Activated CD4-positive, alpha-beta T cell treated with anti-CD3 and anti-CD28 coated beads for 24 hours (primary cell): Measurements from ENCODE around the gene SPSB4.

ENCODE experiments used
- DNase-seq, 2 donors: peaks; one replicate each; pipeline ENCODE4 v3.0.0-alpha.2; 2020; ENCODE audit warnings: low read depth in 2 of 2

The SPSB4 gene

GRCh38 chr3:141055136-141055535 lies 4.0 kb downstream of the SPSB4 start:
- DNase-seq, result no peak

- DNase-seq, result no peak
Measured at GRCh38 chr3:141055536-141056445, 4.6 kb downstream of the SPSB4 start.

GRCh38 chr3:141056751-141057171 lies 5.6 kb downstream of the SPSB4 start:
- no peak for DNase-seq

GRCh38 chr3:141057436-141057835 lies 6.3 kb downstream of the SPSB4 start:
- DNase-seq, result no peak

GRCh38 chr3:141057946-141058800 lies 7.0 kb downstream of the SPSB4 start:
- DNase-seq, result no peak

GRCh38 chr3:141058996-141059395 lies 7.8 kb downstream of the SPSB4 start:
- DNase-seq, result no peak

- no peak for DNase-seq
Measured at GRCh38 chr3:141059816-141060215, 8.7 kb downstream of the SPSB4 start.

GRCh38 chr3:141060327-141060726 lies 9.2 kb downstream of the SPSB4 start:
- DNase-seq, result no peak

- no peak for DNase-seq
Measured at GRCh38 chr3:141063831-141064230, 12.7 kb downstream of the SPSB4 start.

- no peak for DNase-seq
Measured at GRCh38 chr3:141064255-141064926, 13.2 kb downstream of the SPSB4 start.

GRCh38 chr3:141065258-141065657 lies 14.1 kb downstream of the SPSB4 start:
- DNase-seq, result no peak

GRCh38 chr3:141065841-141066805 lies 15.0 kb downstream of the SPSB4 start:
- DNase-seq, result no peak

- no peak for DNase-seq
Measured at GRCh38 chr3:141067206-141067974, 16.2 kb downstream of the SPSB4 start.

- no peak for DNase-seq
Measured at GRCh38 chr3:141070229-141070628, 19.1 kb downstream of the SPSB4 start.

- no peak for DNase-seq
Measured at GRCh38 chr3:141070727-141071357, 19.7 kb downstream of the SPSB4 start.

GRCh38 chr3:141071681-141072260 lies 20.6 kb downstream of the SPSB4 start:
- DNase-seq, result no peak

- DNase-seq, result no peak
Measured at GRCh38 chr3:141072950-141073349, 21.8 kb downstream of the SPSB4 start.

- DNase-seq, result no peak
Measured at GRCh38 chr3:141073580-141073979, 22.4 kb downstream of the SPSB4 start.

- DNase-seq, result no peak
Measured at GRCh38 chr3:141074529-141074928, 23.4 kb downstream of the SPSB4 start.
